ENCODE results near the gene FRMD4A.

Gene FRMD4A

DNA sequence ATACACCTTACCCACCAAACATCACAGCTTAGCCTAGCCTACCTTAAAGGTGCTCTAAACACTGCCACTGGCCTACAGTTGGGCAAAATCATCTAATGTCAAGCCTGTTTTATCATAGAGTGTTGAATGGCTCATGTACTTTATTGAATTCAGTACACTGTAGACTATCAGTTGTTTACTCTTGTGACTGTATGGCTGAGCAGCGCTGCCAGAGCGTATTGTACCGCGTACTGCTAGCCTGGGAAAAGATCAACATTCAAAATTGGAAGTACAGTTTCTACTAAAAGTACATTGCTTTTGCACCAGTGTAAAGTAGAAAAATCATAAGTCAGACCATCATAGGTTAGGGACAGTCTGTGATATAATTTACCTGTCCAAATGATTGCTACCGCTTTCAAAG is 517.2 kb downstream of the FRMD4A start:
- Histone ChIP-seq H3K27ac (ENCODE audit: low read depth, low read length) (no peak overlapping the region), H3K36me3 (ENCODE audit: control insufficient read depth, insufficient read depth, low read length) (no peaks in the 10 kb centered on the region), H3K27me3 (ENCODE audit: control insufficient read depth, insufficient read depth, low read length) (no peaks in the 10 kb centered on the region)

DNA sequence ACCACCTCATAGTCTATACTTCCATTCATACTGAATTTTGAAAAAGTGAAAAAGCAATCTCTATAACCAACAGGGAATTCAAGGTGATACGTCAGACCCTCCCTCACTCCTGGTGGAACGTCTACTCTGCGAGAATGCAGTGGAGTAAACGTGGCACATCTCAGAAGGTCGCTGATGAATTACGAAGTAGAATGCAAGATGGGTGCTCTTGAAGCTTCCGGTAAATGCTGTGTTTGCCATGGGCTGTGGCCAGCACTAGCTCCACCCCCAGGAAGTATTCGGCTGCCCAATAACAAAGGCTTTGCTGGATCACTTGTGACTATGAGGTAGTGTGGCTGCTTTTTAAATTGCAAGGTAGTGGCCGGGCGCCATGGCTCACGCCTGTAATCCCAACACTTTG is 517.9 kb downstream of the FRMD4A start:
- peaks cover 2% of the 10 kb centered on the region for H3K4me1 ChIP-seq (ENCODE audit: control insufficient read depth, insufficient read depth, low read length)
- H3K36me3 ChIP-seq (ENCODE audit: control insufficient read depth, insufficient read depth, low read length) = no peaks in the 10 kb centered on the region
- H3K4me3 ChIP-seq (ENCODE audit: low read length) = no peak overlapping the region
- H3K27me3 ChIP-seq (ENCODE audit: control insufficient read depth, insufficient read depth, low read length) = no peaks in the 10 kb centered on the region
- no peak overlapping the region for H3K9ac ChIP-seq (ENCODE audit: low read length)
- no peak overlapping the region for H3K27ac ChIP-seq (ENCODE audit: low read depth, low read length)

More for the DNA sequence above, 517.2 kb downstream of the FRMD4A start:
- no peak overlapping the region for H3K4me3 ChIP-seq (ENCODE audit: low read length)
- peaks cover 2% of the 10 kb centered on the region for H3K4me1 ChIP-seq (ENCODE audit: control insufficient read depth, insufficient read depth, low read length)
- H3K9ac ChIP-seq (ENCODE audit: low read length) = no peak overlapping the region

DNA sequence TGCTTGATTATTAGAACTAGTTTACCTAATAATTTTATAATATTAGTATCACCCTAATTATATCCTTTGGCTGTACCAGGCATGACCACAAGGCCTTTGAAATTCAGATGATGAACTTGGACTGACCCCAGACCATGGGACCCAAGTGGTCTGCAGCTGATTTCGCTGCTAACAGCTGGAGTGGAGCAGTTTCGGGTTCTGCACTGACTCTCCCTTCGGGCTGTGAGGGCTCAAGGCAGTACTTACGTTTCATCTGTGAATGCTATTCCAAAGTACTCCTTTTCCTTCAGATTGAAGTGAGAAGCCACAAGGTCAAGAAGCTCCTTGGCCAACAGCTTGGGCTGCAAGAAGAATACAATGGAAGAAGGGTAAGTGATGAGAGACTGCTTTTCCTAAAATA is 520.2 kb downstream of the FRMD4A start:
- H3K27me3 ChIP-seq (ENCODE audit: control insufficient read depth, insufficient read depth, low read length) = no peaks in the 10 kb centered on the region
- H3K36me3 ChIP-seq (ENCODE audit: control insufficient read depth, insufficient read depth, low read length) = no peaks in the 10 kb centered on the region
- H3K27ac ChIP-seq (ENCODE audit: low read depth, low read length) = no peak overlapping the region
- no peak overlapping the region for H3K4me3 ChIP-seq (ENCODE audit: low read length)
- no peak overlapping the region for H3K9ac ChIP-seq (ENCODE audit: low read length)
- no peaks in the 10 kb centered on the region for H3K4me1 ChIP-seq (ENCODE audit: control insufficient read depth, insufficient read depth, low read length)

DNA sequence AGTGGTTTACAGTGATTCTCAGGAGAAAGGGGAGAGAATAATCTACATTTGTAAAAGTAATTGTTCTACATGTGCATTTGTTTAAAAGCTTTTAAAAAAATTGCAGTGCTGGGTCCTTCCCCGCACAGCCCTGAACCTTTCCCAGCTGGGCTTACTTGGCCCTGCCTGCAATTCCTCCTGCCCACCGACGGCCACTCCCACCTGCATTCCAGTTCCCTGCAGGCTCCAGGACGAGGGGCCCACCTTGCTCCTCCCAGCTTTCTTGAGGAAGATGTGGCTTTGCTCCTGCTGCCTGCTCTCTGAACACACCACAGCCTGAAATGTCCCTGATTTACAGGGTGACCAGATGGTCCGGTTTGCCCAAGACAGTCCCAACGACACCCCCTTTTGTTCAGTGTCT is 521.3 kb downstream of the FRMD4A start:
- no peak overlapping the region for H3K27ac ChIP-seq (ENCODE audit: low read depth, low read length)
- no peaks in the 10 kb centered on the region for H3K27me3 ChIP-seq (ENCODE audit: control insufficient read depth, insufficient read depth, low read length)
- no peaks in the 10 kb centered on the region for H3K4me1 ChIP-seq (ENCODE audit: control insufficient read depth, insufficient read depth, low read length)
- H3K9ac ChIP-seq (ENCODE audit: low read length) = no peak overlapping the region
- H3K4me3 ChIP-seq (ENCODE audit: low read length) = no peak overlapping the region
- H3K36me3 ChIP-seq (ENCODE audit: control insufficient read depth, insufficient read depth, low read length) = no peaks in the 10 kb centered on the region

DNA sequence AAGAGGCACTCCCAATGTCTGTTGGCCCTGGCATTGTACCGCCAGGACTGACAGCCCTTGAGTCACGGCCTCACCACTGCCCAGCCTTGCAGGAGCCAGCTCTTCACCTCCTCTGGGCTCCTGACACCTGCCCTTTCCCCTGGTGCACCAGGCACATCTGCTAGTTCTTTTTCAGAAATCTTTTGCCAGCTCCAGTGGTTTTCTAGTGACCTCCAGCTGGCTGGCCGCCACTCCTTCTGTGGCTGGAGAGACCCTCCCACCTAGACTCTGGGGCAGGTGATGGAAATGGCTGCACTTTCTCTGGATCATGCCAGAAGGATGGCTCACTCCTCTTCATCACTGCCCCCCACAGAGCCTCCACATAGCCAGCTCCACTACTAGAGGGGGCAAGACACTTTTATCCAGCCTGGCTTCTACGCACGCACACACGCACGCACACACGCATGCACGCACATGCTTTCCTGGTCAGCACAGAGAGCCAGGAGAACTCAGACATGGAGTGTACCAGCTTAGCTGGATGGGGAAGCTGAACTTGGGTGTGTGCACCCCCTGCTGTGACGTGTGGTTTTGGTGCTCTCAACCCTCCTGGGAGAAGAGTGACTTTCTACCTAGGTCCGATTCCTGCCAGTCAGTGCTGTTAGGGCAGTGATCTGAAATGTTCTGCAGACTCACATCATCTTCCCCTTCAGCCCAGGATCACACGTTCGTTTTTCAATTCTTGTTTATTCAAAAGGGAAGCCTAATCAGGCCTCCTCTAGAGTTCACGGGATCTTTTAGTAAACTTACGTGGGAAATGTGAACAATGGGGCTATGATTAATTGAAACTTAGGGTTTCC is 522.0 kb downstream of the FRMD4A start:
- Histone ChIP-seq H3K4me1 (ENCODE audit: control insufficient read depth, insufficient read depth, low read length) (no peaks in the 10 kb centered on the region), H3K4me3 (ENCODE audit: low read length) (no peak overlapping the region), H3K27me3 (ENCODE audit: control insufficient read depth, insufficient read depth, low read length) (no peaks in the 10 kb centered on the region), H3K9ac (ENCODE audit: low read length) (no peak overlapping the region), H3K27ac (ENCODE audit: low read depth, low read length) (no peak overlapping the region), H3K36me3 (ENCODE audit: control insufficient read depth, insufficient read depth, low read length) (no peaks in the 10 kb centered on the region)

DNA sequence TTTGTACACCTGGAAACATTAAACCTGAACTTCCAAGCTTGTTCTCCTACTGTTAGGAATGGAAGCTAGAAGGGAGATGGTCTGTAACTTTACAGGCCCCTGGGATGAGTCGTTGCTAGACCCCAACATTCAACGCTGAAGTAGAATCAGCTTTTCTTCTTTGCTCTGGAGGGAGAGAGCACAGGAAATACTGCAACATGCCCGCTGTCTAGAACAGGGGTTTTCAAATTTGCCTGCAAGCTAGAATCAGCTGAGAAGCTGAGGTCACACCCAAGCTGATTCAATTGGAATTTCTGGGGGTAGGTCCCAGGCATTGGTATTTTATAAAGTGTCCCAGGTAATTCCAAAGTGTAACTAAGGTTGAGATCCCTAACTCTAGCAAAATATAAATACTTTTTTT is 524.3 kb downstream of the FRMD4A start:
- no peaks in the 10 kb centered on the region for H3K27me3 ChIP-seq (ENCODE audit: control insufficient read depth, insufficient read depth, low read length)
- H3K4me3 ChIP-seq (ENCODE audit: low read length) = no peak overlapping the region
- no peaks in the 10 kb centered on the region for H3K36me3 ChIP-seq (ENCODE audit: control insufficient read depth, insufficient read depth, low read length)
- H3K4me1 ChIP-seq (ENCODE audit: control insufficient read depth, insufficient read depth, low read length) = no peaks in the 10 kb centered on the region
- H3K9ac ChIP-seq (ENCODE audit: low read length) = no peak overlapping the region
- H3K27ac ChIP-seq (ENCODE audit: low read depth, low read length) = no peak overlapping the region

DNA sequence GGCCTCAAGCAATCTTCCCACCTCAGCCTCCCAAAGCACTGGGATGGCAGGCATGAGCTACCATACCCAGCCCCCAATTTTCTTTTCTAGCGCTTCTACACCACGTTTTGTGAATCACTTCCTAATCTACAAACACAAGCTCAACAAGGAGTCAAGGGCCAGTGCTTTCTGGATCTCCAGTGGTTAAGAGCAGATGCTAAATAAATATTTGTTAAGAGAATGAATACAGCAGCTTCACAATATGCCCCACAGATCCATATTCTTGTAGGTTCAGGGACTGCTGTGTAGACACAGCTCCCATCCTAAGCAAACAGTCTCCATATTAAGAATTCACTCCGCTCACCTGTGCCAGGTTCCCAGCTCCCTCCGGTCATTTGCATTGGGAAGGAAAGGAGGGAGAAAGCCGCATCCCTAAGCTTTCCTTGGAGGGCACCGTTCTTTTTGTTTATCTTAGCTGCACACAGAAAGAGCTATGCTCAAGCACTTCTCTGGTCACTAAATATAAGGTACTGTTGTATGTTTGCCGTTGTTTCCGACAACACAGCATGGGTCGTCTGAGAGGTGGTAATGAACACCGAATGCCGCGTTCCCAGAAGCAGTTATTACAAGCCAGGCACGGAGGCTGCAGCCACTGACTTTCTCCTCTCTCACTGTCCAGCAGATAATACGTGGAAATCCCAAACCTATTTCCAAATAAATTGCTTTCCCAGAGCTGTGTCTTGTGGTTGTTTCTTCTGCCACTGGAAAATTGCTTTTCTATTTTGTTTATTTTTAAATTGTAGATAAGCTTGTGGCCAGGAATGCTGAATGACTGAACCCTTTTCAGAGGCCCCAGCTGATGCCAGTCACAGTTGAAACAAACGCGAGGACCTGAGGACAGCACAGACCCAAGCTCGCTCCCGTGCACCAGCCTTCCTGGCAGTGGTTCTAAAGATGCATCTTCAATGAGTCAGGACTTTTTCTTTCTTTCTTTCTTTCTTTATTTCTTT is 526.9 kb downstream of the FRMD4A start:
- Histone ChIP-seq H3K27ac (ENCODE audit: low read depth, low read length) (no peak overlapping the region), H3K36me3 (ENCODE audit: control insufficient read depth, insufficient read depth, low read length) (no peaks in the 10 kb centered on the region), H3K9ac (ENCODE audit: low read length) (no peak overlapping the region), H3K27me3 (ENCODE audit: control insufficient read depth, insufficient read depth, low read length) (no peaks in the 10 kb centered on the region), H3K4me1 (ENCODE audit: control insufficient read depth, insufficient read depth, low read length) (no peaks in the 10 kb centered on the region), H3K4me3 (ENCODE audit: low read length) (no peak overlapping the region)

DNA sequence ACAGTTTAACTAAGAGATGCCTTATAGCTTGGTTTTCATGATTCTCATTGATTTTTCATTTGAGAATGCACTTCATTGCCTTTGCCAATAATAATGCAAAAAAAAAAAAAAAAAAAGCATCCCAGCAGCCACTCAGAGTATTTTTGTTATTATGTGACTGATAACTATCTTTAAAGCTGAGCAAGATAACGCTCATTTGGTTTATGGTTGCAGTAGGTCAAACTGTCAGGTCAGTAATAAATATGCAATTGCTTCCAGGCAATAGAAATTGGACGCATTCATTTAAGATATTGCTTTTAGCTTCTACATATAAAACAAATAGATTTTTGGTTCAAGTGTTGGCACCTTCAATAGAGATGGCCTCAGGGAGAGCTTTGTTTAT is 528.8 kb downstream of the FRMD4A start:
- no peaks in the 10 kb centered on the region for H3K27me3 ChIP-seq (ENCODE audit: control insufficient read depth, insufficient read depth, low read length)
- H3K36me3 ChIP-seq (ENCODE audit: control insufficient read depth, insufficient read depth, low read length) = no peaks in the 10 kb centered on the region
- H3K9ac ChIP-seq (ENCODE audit: low read length) = no peak overlapping the region
- no peaks in the 10 kb centered on the region for H3K4me1 ChIP-seq (ENCODE audit: control insufficient read depth, insufficient read depth, low read length)
- no peak overlapping the region for H3K4me3 ChIP-seq (ENCODE audit: low read length)
- H3K27ac ChIP-seq (ENCODE audit: low read depth, low read length) = no peak overlapping the region

DNA sequence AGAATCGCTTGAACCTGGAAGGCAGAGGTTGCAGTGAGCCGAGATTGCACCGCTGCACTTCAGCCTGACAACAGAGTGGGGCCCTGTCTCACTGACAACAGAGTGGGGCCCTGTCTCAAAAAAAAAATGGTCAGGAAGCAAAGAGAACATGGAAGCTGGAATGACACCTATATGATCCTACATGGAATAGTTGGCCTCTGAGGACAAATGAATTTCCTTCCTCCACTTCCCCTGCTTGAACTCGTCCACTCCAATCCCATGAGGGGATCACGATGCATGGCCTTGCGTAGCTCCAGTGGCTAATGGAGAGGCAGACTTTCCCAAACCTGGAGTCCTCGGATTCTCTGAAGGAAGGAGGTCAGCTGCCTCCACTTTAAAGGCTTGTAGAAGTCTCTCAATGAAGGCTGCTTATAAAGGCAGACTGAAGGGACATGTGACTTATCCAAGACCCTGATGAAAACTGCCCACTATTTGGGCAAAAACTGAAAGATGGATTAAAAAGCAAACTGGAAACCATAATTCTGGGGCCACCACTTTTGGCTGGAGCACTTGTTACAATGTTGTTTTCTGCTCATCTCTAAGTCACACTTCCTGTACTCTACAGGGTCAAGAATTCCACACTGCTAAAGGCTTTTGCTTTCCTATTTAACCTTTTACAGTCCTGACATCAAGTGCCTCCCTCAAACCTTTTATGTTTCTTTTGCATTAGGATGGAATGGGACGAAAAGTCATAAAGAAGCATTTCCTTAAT is 529.4 kb downstream of the FRMD4A start:
- Histone ChIP-seq H3K27ac (ENCODE audit: low read depth, low read length) (no peak overlapping the region), H3K27me3 (ENCODE audit: control insufficient read depth, insufficient read depth, low read length) (no peaks in the 10 kb centered on the region), H3K4me1 (ENCODE audit: control insufficient read depth, insufficient read depth, low read length) (no peaks in the 10 kb centered on the region), H3K4me3 (ENCODE audit: low read length) (no peak overlapping the region), H3K36me3 (ENCODE audit: control insufficient read depth, insufficient read depth, low read length) (no peaks in the 10 kb centered on the region), H3K9ac (ENCODE audit: low read length) (no peak overlapping the region)

DNA sequence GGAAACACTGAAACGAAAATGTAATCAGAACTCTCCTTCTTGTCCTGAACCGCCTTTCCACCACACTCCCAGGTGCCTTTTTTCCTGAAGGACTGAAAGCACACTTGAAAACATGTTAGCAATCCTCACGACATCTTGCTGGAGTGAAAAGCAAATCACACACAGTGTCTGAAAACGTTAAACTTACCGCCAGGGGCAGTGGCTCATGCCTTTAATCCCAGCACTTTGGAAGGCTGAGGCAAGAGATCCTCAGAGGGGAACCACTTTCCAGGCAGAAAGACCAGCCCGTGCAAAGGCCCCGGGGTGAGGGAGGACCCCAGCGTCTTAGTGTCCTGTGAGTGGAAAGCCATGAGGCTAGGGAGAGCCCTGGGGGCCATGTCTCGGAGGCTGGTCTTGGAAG is 533.6 kb downstream of the FRMD4A start:
- Histone ChIP-seq H3K4me1 (ENCODE audit: control insufficient read depth, insufficient read depth, low read length) (no peaks in the 10 kb centered on the region), H3K4me3 (ENCODE audit: low read length) (no peak overlapping the region), H3K27ac (ENCODE audit: low read depth, low read length) (no peak overlapping the region), H3K36me3 (ENCODE audit: control insufficient read depth, insufficient read depth, low read length) (no peaks in the 10 kb centered on the region), H3K27me3 (ENCODE audit: control insufficient read depth, insufficient read depth, low read length) (no peaks in the 10 kb centered on the region), H3K9ac (ENCODE audit: low read length) (no peak overlapping the region)

DNA sequence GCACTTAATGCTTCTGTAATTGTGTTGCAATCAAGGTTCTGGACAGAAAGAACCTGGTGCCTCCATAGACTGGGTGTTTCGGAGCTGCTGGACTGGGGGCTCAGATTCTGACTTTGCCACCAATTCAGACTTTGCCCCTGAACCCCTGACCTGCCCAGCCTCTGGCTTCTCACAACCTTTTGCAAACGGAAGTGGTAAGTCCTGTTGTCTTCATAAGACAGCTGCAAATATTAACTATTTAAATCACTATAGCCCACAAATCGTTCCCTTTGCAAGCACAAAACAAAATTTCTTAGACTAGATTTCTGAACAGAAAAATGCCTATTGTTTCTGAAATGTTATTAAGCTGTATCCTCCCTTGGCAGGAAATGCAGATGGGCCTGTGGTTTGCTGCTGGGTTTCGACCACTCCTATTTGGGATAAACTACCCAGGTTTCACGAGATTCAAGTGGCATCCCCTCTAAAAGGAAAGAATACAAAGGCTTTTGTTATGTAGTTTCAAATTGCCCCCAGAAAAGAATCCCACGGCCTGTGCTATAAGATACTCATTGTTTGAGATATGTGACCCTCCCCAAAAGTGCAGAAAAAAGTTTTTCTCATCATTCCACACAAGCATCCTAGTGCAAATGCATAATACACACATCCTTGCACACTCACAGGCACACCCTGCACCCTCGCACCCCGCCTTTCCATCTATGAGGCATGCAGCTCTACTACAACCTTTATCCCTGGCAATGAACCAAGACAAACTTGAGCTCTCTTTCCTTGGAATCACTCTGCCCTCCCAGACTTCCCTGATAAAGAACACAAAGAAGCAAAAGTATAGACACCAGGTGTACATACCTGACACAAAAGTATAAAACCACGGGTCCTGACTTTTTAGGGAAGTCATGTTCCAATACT is 534.8 kb downstream of the FRMD4A start:
- no peak overlapping the region for H3K9ac ChIP-seq (ENCODE audit: low read length)
- no peaks in the 10 kb centered on the region for H3K36me3 ChIP-seq (ENCODE audit: control insufficient read depth, insufficient read depth, low read length)
- H3K4me1 ChIP-seq (ENCODE audit: control insufficient read depth, insufficient read depth, low read length) = no peaks in the 10 kb centered on the region
- H3K27ac ChIP-seq (ENCODE audit: low read depth, low read length) = no peak overlapping the region
- no peaks in the 10 kb centered on the region for H3K27me3 ChIP-seq (ENCODE audit: control insufficient read depth, insufficient read depth, low read length)
- no peak overlapping the region for H3K4me3 ChIP-seq (ENCODE audit: low read length)
